ENCODE measurements around the gene SIPA1. TPM values are rescaled to one million over a fixed set of nuclear protein-coding genes. Genes with fewer than 3 reads are reported as not detected.

Gene SIPA1
- total and polyA plus RNA-seq, 2 of the 8 experiments (the other 6 are each of a cell fraction or from before 2014, with no cell fraction given), result 35.3 to 72.2 TPM

- Histone ChIP-seq H2BK120ac (replicated peaks; ENCODE audit: low read depth, low read length) (no peak overlapping the region), H2BK15ac (ENCODE audit: low read length) (no peak overlapping the region), H3K4ac (replicated peaks; ENCODE audit: insufficient read length, low read depth, low read length) (no peak overlapping the region), H4K8ac (ENCODE audit: extremely low read depth, insufficient read depth, low read length) (peak overlapping the region; percentile 22; the same call in 1 of the 2 replicates), H2AFZ (ENCODE audit: low read length) (no peak overlapping the region), H3K36me3 (ENCODE audit: control insufficient read depth in 2 of 4, insufficient read depth in 4 of 4, low read length in 3 of 4) (peaks cover 0 to 5% (median 2%) of the 10 kb centered on the region in 4 experiments; a peak in 1 of 8 replicates), H3K9me3 (ENCODE audit: insufficient read depth in 2 of 2, low read depth in 1 of 2, low read length in 1 of 2) (no peaks in the 10 kb centered on the region), H3K23me2 (ENCODE audit: low read depth, low read length) (peaks cover 17% of the 10 kb centered on the region), H4K91ac (replicated peaks; ENCODE audit: insufficient read length, low read length) (peak overlapping the region; percentile 18), H3K18ac (ENCODE audit: extremely low read depth, low read length) (no peak overlapping the region), H3K23ac (ENCODE audit: insufficient read length) (no peak overlapping the region), H4K20me1 (replicated peaks in 1 of 2; ENCODE audit: control insufficient read depth in 1 of 2, insufficient read depth in 2 of 2, low read length in 2 of 2) (peaks cover 8 to 27% of the 10 kb centered on the region in 2 experiments), H3K27ac (ENCODE audit: low read depth, low read length) (no peak overlapping the region), H3K4me3 (ENCODE audit: extremely low read depth in 1 of 4, insufficient read depth in 2 of 4, low read depth in 3 of 4, low read length in 4 of 4) (peak overlapping the region in 3 of 4 experiments; percentile 4 to 88 (median 63); a peak in 1 of 8 replicates), H3K79me2 (ENCODE audit: control insufficient read depth in 1 of 2, insufficient read depth in 2 of 2, low read length in 2 of 2) (peaks cover 11 to 27% of the 10 kb centered on the region in 2 experiments), H3K4me1 (replicated peaks in 1 of 4; ENCODE audit: control insufficient read depth in 3 of 4, insufficient read depth in 4 of 4, low read length in 3 of 4) (peaks cover 0 to 26% (median 13%) of the 10 kb centered on the region in 4 experiments; a peak in 5 of 7 replicates), H3K27me3 (replicated peaks in 1 of 4; ENCODE audit: control insufficient read depth in 3 of 4, extremely low read depth in 1 of 4, insufficient read depth in 3 of 4, low read length in 3 of 4) (no peaks in the 10 kb centered on the region; a peak in 1 of 7 replicates), H4K5ac (ENCODE audit: insufficient read length, low read depth, low read length) (no peak overlapping the region), H3K79me1 (ENCODE audit: low read depth, low read length) (peaks cover 34% of the 10 kb centered on the region), H3K56ac (replicated peaks; ENCODE audit: insufficient read length, low read depth, low read length) (no peak overlapping the region), H3K4me2 (ENCODE audit: insufficient read depth in 1 of 2, low read depth in 2 of 2, low read length in 2 of 2) (peak overlapping the region; percentile 69 to 87; a peak in 2 of 4 replicates), H2BK12ac (ENCODE audit: low read depth, low read length) (no peak overlapping the region), H3K9ac (replicated peaks in 1 of 4; ENCODE audit: extremely low read depth in 1 of 4, low read depth in 3 of 4, low read length in 3 of 4) (no peak overlapping the region), H2BK5ac (ENCODE audit: low read depth, low read length) (no peak overlapping the region), H3K14ac (ENCODE audit: insufficient read length) (no peak overlapping the region), H2BK20ac (ENCODE audit: low read length) (no peak overlapping the region), H2AK5ac (ENCODE audit: low read depth, low read length) (no peak overlapping the region)
- DNase-seq (ENCODE audit: low read depth in 1 of 2, low spot score in 2 of 2), result no peak
- no peak for TF ChIP-seq EGR1 (IDR thresholded peaks at IDR 0.05; ENCODE audit: borderline replicate concordance, low read depth, low read length)
- TF ChIP-seq, protein P1, sequence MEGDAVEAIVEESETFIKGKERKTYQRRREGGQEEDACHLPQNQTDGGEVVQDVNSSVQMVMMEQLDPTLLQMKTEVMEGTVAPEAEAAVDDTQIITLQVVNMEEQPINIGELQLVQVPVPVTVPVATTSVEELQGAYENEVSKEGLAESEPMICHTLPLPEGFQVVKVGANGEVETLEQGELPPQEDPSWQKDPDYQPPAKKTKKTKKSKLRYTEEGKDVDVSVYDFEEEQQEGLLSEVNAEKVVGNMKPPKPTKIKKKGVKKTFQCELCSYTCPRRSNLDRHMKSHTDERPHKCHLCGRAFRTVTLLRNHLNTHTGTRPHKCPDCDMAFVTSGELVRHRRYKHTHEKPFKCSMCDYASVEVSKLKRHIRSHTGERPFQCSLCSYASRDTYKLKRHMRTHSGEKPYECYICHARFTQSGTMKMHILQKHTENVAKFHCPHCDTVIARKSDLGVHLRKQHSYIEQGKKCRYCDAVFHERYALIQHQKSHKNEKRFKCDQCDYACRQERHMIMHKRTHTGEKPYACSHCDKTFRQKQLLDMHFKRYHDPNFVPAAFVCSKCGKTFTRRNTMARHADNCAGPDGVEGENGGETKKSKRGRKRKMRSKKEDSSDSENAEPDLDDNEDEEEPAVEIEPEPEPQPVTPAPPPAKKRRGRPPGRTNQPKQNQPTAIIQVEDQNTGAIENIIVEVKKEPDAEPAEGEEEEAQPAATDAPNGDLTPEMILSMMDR (IDR thresholded peaks at IDR 0.05; ENCODE audit: control extremely low read depth in 1 of 3, insufficient read depth in 1 of 3, low read depth in 1 of 3, low read length in 3 of 3), result no peak
- no peak for TF ChIP-seq CBX5 (IDR thresholded peaks at IDR 0.05; ENCODE audit: low read depth, low read length)
- no peak for TF ChIP-seq ZNF274 (IDR thresholded peaks at IDR 0.05; ENCODE audit: borderline replicate concordance, extremely low read depth, low read length)
- TF ChIP-seq, protein P2, sequence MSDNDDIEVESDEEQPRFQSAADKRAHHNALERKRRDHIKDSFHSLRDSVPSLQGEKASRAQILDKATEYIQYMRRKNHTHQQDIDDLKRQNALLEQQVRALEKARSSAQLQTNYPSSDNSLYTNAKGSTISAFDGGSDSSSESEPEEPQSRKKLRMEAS (IDR thresholded peaks at IDR 0.05), result no peak
- no peak for TF ChIP-seq SIRT6 (IDR thresholded peaks at IDR 0.05; ENCODE audit: low read length)
- TF ChIP-seq RXRA (IDR thresholded peaks at IDR 0.05; ENCODE audit: insufficient read depth, low read depth, low read length), result no peak
- no peak for TF ChIP-seq CREB1 (IDR thresholded peaks at IDR 0.05)
- no peak for FAIRE-seq
- WGBS, 2 experiments (ENCODE audit: extremely low coverage in 1 of 2, insufficient coverage in 1 of 2, insufficient read length in 1 of 2, insufficient replicate concordance in 2 of 2, low coverage in 1 of 2, low lambda C conversion rate in 2 of 2, missing lambda C conversion rate in 1 of 2), result 90% methylated on average over 7 of the region's 7 CpGs; no CpG with 5 or more reads in 1 of the 2 experiments
- ChIA-PET CTCF (ENCODE audit: partially characterized antibody) (interaction anchor here (0.6 to 3.8 kb wide), 8 partner anchors 9 to 92 kb away, joined by 3 to 30 read pairs (median 3); no protein-coding TSS in a partner anchor), POLR2A (ENCODE audit: partially characterized antibody) (interaction anchor here (0.8 to 4.4 kb wide), 13 partner anchors 11 to 241 kb away, joined by 3 to 41 read pairs (median 3); partner anchors contain the start of genes FAM89B, KCNK7, NEAT1 and SIPA1)
Measured at GRCh38 chr11:65612691-65613090, 25.2 kb upstream of the SIPA1 start.

Data from H1 (cell line).